GM19328 (cell line): ENCODE data around the gene RDH5.
A peak's percentile ranks its signal among the peaks of the same experiment; 100 is the strongest.

Experiments used
- ATAC-seq: cut with Tn5 transposase; IDR thresholded peaks from one replicate; pipeline ENCODE4 v1.9.1; 2021; ENCODE audit warnings: mild to moderate bottlenecking, moderate library complexity; ENCODE audit not compliant: unreplicated experiment

Gene RDH5

DNA sequence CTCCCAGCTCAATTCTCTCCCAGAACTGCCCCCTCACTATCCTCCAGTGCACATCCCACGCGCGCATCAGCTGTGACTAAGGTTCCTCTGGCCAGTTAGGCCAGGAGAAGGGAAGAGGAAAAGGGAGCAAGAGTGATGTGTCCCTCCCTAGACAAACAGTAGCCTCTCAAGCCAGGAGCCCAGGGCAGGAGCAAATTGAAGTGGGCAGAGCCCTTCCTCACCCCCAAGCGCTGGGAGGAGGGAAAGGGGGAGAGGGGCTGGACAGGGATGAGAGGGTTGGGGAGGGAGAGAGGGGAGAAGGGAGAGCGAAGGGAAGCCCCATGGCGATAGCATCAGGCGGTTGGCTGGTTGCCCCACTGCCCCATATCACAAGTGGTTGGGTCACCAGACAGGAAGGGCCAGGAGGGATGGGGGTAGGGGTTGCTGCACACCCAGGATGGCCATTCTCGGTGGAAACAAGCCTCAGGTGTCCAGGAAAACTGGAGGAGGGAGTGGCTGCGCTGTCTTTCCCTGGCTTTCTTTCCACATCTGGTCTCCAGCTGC lies 7.5 kb downstream of the RDH5 start:
- ATAC-seq, result no peak

DNA sequence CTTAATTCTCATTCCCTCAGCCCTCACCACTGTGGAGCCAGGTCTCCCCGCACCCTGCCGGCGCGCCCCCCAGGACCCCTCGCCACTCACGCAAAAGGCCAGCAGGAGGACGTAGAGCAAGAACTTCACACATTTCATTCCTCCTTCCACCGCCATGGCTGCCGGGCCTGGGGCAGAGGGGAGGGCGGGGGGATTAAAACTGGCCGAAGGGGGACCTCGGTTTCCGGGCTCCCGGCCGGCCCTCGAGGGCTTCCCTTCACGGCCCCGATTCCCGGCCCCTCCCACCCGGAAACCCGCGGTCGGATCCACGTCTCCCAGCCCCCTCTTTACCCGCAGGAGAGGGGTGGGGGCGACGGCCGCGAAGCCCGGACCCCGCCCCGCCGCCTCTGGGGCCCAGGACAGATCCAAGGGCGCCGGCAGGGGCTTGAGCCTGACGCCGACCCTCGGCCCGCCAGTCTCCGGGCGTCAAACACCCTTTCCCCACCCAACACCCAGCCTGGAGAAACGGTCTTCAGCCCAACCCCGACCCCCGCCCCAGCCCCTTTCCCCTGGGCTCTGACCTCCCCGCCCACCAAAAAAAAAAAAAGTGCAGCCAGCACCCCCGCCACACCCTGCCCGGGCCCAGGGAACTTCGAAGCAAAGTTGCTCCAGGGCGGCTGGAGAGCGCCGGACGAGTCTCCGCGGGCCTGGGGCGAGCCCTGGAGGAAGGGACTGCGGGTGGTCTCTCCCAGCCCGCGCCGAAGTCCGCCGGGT lies 8.2 kb downstream of the RDH5 start:
- peak; percentile 11 for ATAC-seq

DNA sequence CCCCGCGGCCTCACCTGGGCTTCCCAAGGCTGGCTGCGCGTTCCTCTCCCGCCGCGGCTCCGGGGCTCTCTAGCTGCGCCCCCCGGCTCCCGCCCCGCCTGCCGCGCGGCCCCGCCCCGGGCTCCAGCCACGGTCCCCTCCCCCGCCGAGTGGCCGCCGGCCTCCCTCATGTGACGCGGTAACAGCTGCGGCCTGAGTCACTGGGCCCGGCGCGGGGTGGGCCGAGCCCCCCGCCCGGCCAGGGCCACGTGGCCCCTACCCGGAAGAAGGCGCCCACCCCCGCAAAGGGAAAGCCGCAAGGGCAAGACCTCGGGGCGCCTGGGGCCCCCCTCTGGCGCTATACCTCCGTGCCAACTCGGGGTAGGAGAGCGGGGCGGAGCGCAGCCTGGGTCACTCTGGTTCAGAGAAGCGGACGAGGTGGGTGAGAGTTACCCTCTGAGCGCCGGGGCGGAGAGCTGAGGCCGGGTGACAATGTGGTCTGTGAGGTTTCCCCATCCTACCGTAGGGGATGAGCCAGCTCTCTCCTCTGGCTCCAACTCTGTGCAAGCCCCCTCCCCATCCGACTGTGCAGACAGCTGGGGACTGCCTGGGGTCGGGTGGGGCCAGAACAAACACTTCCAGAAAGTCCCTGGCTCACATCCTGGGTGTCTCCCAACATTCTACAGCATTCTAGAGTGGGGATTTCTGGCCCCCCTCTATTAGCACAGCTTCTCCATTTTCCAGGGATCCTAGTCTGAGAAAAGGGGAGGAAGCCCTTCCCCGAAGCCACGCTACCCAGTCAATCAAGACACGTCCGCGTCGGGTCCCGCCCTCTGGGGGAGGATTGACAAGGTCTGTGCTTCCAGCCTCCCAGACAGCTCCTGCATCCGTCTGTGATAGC lies 9.0 kb downstream of the RDH5 start, which contains the start of gene CD63:
CD63 (minus strand) TSS at position 71 of the 880 bp plus-strand sequence. CDS start 668 bp downstream, outside the sequence.
- peak; percentile 48 for ATAC-seq

DNA sequence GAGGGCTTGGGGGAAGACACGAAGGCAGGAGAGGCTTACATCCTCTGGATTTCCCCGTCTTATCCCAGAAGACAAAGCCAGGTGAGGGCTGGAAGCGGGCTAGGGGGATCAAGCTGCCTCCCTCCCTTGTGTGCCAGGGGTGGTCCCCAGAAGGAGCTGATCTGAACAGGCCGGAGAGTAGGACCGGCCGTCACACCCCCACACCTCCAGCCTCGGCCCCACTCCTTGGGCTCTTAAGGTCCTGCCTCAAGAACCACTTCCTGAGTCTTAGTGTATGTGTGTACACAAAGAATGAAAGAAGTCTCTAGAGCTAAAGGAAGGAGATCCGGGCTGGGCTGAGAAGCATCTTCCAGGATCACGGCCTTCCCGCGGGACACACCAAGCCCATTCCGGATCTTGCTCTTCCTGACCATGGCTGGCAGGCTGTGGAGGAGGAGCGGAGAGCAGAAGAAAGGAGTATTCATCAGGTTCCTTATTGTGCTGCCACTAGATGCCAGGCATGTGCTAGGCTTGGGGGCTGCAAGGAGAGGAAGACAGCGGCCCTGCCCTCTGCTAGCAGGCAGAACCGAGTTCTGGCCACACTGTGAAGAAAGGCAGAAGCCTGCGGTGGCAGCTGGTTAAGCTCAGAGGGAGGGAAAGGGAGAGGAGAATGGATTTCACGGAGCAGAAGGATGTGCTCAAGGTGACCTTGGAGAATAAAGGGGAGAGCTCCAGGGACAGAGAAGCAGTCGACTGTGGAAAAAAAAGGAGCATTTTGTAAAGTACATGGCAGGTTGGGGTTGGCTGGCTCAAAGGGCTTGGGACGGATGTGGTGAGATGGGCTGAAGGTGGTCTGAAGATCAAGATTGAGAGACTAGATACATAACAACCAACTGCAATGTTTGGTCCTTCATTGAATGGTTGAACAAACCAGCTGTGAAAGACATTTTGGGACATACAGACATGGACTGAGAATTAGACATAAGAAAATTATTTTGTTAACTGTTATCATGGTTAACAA lies 9.9 kb downstream of the RDH5 start:
- peak; percentile 33 for ATAC-seq

DNA sequence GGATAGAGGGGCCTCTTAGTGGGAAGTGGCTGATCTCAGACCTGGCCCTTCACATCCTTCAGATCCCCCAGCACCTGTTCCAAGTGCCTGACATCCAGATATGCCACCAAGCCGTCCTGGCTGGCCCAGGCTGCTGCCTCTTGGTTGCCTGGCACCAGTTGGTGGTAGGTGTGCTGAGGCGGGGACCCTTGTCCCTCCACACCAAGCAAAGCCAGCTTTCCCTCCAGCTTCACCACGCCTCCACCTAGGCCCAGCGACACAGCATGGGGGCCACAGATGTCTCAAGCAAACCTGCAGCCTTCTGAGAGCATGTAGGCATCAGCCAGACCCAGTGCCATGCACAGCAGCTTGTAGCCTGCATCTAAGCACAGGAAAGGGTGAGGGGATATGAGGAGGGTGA lies 12.1 kb downstream of the RDH5 start:
- ATAC-seq, result no peak

DNA sequence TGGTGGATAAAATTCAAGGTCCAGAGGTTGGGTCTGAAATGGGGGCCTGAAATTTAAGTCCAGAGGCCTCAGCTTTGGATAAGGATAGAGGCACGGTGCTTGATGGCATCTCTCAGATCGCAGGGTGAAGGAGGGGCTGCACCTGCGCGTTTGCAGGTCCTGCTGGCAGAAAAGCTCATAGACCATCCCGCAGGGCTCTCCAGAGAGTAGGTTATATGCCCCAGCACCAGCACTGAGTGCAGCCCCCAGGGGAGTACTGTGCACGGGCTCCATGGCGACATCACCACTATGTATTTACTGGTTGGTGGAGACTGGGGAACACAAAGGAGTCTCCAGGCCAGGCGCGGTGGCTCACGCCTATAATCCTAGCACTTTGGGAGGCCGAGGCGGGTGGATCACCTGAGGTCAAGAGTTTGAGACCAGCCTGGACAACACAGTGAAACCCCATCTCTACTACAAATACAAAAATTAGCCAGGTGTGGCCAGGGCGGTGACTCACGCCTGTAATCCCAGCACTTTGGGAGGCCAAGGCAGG lies 12.9 kb downstream of the RDH5 start:
- ATAC-seq, result no peak

DNA sequence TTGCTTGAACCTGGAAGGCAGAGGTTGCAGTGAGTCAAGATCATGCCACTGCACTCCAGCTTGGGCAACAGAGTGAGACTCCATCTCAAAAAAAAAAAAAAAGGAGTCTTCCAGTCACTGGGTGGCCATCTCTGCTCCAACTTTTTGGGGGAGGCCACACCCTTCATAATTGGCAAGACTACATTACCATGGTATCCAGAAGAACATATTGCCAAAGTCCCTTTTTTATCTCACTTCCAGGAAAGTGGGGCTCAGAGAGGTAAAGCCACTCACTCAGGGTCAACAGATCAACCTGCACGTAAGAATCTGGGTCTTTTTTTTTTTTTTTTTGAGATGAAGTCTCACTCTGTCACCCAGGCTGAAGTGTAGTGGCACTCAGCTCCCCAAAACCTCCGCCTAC lies 13.7 kb downstream of the RDH5 start:
- no peak for ATAC-seq

DNA sequence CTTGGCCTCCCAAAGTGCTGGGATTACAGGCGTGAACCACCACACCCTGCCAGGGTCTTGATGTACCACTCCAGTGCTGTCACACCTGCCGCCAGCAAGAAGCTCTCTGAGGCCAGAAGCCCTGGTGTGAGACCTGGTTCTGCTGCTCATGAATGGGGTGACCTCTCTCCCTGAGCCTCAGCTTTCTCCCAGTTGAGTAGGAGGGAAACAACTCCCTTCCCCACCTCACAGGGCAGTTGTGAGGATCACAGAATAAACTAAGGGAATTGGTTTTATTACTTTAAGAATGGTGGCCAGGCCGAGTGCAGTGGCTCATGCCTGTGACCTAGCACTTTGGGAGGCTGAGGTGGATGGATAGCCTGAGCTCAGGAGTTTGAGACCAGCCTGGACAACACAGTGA lies 14.4 kb downstream of the RDH5 start:
- ATAC-seq, result no peak

DNA sequence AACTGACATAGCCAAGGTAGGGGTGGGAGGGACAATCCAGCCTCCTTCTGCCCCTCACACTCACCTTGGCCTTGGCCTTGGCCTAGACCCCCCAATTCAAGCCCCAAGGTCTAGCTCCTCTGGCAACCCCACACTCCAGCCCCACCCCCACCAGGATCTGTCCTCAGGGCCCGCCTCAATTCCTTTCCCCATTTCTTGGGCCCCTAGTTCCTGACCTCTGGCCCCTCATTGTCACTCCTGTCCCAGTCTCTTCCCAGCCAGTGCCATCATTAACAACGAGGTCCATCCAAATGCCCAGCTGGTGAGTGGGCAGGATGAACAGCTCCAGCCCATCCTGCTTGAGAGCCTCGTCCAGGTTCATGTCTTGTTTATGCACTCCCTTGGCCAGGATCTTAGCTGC lies 15.9 kb downstream of the RDH5 start:
- no peak for ATAC-seq

DNA sequence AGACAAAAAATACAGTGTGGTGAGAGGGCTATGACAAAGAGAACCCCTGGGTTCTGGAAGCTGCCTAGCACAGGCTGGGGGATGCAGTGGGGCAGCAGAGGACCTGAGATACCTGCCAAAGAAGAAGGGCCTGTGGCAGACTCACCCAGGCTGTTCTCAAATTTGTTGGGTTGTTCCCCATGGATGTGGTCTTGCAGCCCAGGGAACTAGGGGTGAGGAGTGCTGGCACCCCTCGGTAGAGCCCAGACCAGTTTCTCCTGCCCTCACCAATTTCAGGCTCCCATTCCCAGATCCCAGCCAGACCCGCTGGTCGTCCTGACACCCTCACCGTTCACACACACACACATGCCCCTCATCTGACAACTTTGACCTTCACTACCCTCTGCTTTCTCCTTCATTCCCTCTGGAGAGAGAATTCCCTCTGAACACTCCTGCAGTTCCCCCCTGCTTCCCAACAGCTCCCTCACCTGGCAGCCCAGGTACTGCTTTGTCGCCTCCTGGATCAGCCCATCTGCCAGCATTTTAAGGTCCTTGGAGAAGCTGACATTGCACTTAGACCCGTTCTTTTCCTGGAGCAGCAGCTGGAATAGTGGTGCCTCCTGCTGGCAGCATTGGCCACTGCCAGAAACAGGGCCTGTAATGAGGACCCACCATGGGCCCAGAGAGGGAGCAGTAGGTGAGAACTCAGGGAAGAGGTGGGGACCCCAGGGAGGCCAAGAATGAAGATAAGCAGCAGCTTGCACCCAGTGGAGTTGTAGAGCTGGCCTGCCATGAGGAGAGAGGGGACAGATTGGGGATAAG lies 16.8 kb downstream of the RDH5 start:
- no peak for ATAC-seq

DNA sequence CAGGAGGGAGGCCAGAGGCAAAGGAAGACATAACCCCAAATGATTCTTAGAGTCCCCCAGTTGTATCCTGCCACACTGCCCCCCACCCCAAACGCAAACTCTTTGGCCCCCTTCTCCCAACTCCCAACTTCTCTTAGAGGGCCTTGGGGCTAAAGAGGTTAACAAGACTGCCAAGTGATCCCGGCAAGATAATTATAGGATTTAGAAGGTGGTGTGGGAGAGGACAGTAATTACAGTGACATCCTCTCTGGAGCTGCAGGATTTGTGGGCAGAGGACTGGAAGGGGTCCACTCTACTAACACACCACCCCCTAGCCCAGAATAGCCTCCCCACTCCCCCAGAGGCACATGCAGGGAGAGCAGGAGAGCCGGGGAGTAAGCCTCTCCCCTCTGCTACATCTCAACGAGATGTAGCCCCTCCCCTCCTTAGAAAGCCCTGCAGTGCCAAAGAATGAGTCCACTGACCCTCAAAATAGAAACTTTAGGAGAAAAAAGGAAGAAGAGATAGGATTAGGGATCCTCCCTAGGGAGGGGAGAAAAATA lies 17.5 kb downstream of the RDH5 start:
- ATAC-seq, result no peak

DNA sequence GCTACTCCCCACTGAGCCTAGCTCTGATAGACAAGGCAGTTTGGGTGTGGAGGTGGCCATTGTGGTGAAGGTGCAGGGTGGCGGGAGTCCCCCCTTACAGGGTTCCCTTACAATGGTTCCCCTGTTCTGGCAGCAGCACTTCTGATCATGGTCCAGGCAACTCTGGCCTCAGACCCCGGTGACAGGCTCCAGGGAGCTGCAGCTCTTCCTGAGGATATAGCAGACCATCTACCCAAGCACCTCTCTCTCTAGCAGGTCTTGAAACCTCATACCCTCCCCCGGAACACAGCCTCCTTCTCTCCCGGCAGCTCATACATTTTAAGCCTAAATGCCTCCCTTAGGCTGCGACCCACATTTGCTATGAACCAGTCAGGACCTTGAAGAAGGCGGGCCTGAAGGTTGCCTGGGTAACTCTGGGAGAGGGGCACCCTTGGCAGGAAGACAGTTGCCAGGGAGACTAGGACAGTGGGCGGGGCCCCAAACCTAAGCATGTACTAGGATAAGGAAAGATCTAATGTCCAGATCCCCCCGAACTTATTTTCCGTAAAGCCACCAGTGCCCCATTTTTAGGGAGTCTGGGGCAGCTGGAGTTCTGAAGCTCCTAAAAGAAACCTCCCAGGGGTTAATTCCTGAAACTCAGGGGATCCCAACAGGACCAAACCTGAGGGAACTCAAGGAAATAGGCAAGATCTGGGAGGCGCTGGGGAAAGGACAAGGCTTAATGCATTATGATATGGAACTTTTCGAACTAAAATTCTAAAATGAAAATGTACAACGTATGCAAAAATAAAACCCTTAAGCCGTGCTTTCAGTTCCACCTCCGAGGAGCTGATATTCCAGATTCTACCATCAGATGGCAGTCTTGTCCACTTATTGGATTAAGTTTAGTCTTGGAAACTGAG lies 18.2 kb downstream of the RDH5 start:
- ATAC-seq, result peak; percentile 80

DNA sequence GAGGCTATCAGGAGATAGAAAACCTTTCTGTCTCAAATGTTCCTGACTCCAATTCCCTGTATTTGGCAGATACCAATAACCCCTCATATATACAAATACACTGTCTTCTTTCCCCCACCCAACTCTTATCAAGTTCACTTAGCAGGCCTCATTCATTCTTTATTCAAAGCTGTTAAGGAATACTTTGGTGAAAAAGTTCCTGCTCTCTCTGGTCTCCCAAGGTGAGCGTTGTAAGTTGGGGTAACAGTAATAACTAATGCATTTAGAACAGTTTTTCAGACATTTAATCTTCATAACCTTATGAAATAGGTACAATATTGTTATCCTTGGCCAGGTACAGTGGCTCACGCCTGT lies 18.8 kb downstream of the RDH5 start:
- ATAC-seq, result no peak

DNA sequence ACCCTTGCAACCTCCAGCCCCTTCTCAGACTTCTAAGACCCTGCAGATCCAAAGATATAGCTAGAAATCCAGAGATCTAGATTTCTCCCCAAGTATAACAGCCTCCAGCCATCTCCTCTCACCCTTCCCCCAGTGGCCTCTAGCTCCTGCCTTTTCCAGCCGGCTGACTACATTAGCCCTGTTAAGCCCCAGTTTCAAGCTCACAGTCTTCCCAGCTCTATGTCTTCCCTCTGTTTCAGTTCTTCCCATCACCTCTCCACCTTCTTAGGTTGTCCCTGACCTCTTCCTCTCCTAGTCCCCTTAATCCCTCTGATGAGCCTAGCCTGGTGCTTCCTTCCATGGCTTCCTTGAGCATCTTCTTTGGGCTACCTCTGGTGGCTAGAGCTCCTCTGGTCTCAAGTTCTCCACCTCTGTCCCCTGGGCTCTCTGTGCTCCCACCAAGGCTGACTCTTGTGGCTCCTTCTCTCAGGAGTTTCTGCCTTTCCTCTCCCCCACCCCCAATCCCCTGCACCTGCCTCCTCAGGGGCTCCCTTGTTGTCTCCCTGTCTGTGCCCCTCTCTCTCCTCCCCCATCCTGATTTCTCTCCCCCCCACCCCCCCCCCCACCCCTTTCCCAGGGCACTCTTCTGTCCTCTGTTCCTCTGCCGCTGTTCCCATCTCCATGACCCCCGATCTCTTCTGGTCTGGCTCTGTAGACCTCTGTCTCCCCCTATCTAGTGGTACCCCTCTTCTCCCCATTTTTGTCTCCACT lies 21.9 kb downstream of the RDH5 start:
- no peak for ATAC-seq

DNA sequence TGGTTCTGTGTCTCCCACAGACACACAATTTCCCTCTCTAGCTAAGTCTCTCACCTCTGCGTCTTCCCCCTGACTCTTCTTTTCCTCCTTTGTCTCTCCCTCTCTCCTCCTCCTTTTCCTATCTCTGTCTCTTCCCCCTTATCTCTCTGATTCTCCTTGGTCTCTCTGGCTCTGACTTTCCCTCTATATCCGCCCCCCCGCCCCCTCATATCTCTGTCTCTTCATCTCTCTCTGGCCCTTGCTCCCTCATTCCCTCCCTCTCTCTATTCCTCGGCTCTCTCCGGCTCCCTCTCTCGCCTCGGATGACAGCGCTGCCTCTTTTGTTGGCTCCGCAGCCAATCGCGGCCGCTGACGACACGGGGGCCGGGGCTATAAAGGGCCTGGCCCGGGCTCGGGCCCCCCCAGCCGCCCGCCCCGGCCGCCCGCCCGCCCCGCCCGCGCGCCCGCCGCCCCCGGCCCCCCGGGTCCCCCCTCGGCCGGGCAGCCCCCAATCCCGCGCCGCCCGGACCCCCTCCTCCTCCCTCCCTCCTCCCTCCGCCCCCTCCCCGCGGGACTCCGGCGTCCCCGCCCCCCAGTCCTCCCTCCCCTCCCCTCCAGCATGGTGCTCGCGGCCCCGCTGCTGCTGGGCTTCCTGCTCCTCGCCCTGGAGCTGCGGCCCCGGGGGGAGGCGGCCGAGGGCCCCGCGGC lies 22.7 kb downstream of the RDH5 start, which contains the start of gene GDF11:
GDF11 (plus strand) TSS at position 404 of the 687 bp plus-strand sequence; CDS start at position 599, 195 bp downstream.
- peak; percentile 30 for ATAC-seq

DNA sequence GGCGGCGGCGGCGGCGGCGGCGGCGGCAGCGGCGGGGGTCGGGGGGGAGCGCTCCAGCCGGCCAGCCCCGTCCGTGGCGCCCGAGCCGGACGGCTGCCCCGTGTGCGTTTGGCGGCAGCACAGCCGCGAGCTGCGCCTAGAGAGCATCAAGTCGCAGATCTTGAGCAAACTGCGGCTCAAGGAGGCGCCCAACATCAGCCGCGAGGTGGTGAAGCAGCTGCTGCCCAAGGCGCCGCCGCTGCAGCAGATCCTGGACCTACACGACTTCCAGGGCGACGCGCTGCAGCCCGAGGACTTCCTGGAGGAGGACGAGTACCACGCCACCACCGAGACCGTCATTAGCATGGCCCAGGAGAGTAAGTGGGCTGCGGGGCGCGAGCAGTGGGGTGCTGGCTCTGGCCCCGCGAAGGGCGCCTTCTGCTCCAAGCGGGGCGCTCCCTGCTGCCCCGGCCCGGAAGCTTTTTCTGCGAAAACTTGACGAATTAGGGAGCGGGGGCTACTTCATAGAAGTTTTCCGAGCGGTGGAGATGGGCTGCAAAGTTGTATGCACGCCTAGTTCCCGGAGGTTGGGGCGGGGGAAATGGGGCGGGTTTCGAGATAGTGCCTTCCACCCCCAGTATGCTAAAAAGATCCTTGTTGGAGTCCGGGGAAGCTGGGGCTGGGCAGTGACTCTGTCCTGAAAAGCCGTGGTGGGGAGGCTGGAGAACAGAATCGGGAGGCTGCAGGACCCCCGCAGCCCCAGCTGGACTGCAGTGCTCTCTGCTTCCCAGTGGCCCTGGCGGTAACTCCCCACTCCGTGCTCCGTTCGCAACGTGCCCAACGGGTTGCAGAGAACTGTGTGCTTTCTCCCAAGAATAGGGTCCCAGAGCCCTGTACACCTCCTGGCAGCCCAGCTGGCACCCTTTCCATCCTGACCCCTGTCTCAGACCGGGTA lies 23.5 kb downstream of the RDH5 start:
- ATAC-seq, result peak; percentile 49
